Ectodermal cell (in vitro differentiated cells): ENCODE measurements around the gene PUDP.

Experiments
- H3K27ac ChIP-seq: 2 replicates; pipeline ENCODE4 v1.7.0; 2013; ENCODE audit warnings: mild to moderate bottlenecking, low read depth, low read length; ENCODE audit not compliant: insufficient read depth, poor library complexity, severe bottlenecking
- H3K27me3 ChIP-seq: 2 replicates; pipeline ENCODE4 v1.7.0; 2013; ENCODE audit warnings: mild to moderate bottlenecking, low read length; ENCODE audit not compliant: insufficient read depth, control insufficient read depth, poor library complexity, severe bottlenecking
- H3K36me3 ChIP-seq: one replicate; pipeline ENCODE4 v1.7.0; 2013; ENCODE audit warnings: low read length; ENCODE audit not compliant: control insufficient read depth, insufficient read depth
- H3K4me1 ChIP-seq: one replicate; pipeline ENCODE4 v1.7.0; 2013; ENCODE audit warnings: low read length; ENCODE audit not compliant: control insufficient read depth, insufficient read depth
- H3K4me3 ChIP-seq: 2 replicates; pipeline ENCODE4 v1.7.0; 2013; ENCODE audit warnings: low read depth, low read length, control low read depth; ENCODE audit not compliant: insufficient read depth
- H3K9me3 ChIP-seq: 2 replicates; pipeline ENCODE4 v1.7.0; 2013; ENCODE audit warnings: mild to moderate bottlenecking, low read length, moderate library complexity; ENCODE audit not compliant: control insufficient read depth
- WGBS, 2 experiments: methylation state at CpG; one replicate each; pipeline ENCODE4 v1.1.7; 2013; ENCODE audit warnings: missing lambda C conversion rate in 2 of 2; 5-methylcytosine and 5-hydroxymethylcytosine counted together

PUDP gene

GRCh38 chrX:7149411-7149810 is 1.5 kb upstream of the PUDP start:
- H3K27me3 ChIP-seq = no peaks in the 10 kb centered on the region
- no peaks in the 10 kb centered on the region for H3K4me1 ChIP-seq
- H3K36me3 ChIP-seq = no peaks in the 10 kb centered on the region
- H3K9me3 ChIP-seq = no peaks in the 10 kb centered on the region
- 83 to 96% methylated on average over 2 to 4 of the region's 5 CpGs for WGBS, 2 experiments
- H3K27ac ChIP-seq = no peak overlapping the region
- H3K4me3 ChIP-seq = no peak overlapping the region

GRCh38 chrX:7147413-7147977 is 458 bp downstream of the PUDP start, which contains the start of gene STS:
Gene STS (plus strand): TSS chrX:7147712. CDS start chrX:7253200, 105,488 bp downstream.
- WGBS, 2 experiments = 0% methylated on average over 61 of the region's 61 CpGs
- Histone ChIP-seq H3K27ac (peak within 1 kb of the TSS; percentile 76), H3K36me3 (no peaks in the 10 kb centered on the region), H3K4me3 (peak within 1 kb of the TSS; percentile 71), H3K27me3 (no peaks in the 10 kb centered on the region), H3K9me3 (no peaks in the 10 kb centered on the region), H3K4me1 (no peaks in the 10 kb centered on the region)

GRCh38 chrX:7146703-7147412 is 1.1 kb downstream of the PUDP start:
- Histone ChIP-seq H3K4me1 (no peaks in the 10 kb centered on the region), H3K4me3 (peak overlapping the region; percentile 71)
- 30 to 39% methylated on average over 12 to 13 of the region's 13 CpGs for WGBS, 2 experiments

GRCh38 chrX:7146020-7146702 is 1.8 kb downstream of the PUDP start:
- no peak overlapping the region for H3K4me3 ChIP-seq
- H3K9me3 ChIP-seq = no peaks in the 10 kb centered on the region
- no peak overlapping the region for H3K27ac ChIP-seq
- 87 to 100% methylated on average over 2 to 3 of the region's 3 CpGs for WGBS, 2 experiments
- no peaks in the 10 kb centered on the region for H3K4me1 ChIP-seq
- H3K27me3 ChIP-seq = no peaks in the 10 kb centered on the region
- H3K36me3 ChIP-seq = no peaks in the 10 kb centered on the region

More at GRCh38 chrX:7146703-7147412, 1.1 kb downstream of the PUDP start:
- no peaks in the 10 kb centered on the region for H3K27me3 ChIP-seq
- H3K9me3 ChIP-seq = no peaks in the 10 kb centered on the region
- no peaks in the 10 kb centered on the region for H3K36me3 ChIP-seq
- H3K27ac ChIP-seq = no peak overlapping the region

GRCh38 chrX:7145454-7145853 is 2.5 kb downstream of the PUDP start:
- Histone ChIP-seq H3K9me3 (no peaks in the 10 kb centered on the region), H3K4me1 (no peaks in the 10 kb centered on the region), H3K36me3 (no peaks in the 10 kb centered on the region), H3K27ac (no peak overlapping the region), H3K27me3 (no peaks in the 10 kb centered on the region), H3K4me3 (no peak overlapping the region)
- 87 to 100% methylated on average over 3 of the region's 3 CpGs for WGBS, 2 experiments

GRCh38 chrX:7143941-7144525 is 3.9 kb downstream of the PUDP start:
- H3K9me3 ChIP-seq = no peaks in the 10 kb centered on the region
- no peaks in the 10 kb centered on the region for H3K36me3 ChIP-seq
- H3K4me1 ChIP-seq = no peaks in the 10 kb centered on the region
- H3K27ac ChIP-seq = no peak overlapping the region
- no peak overlapping the region for H3K4me3 ChIP-seq
- H3K27me3 ChIP-seq = no peaks in the 10 kb centered on the region
- 87 to 94% methylated on average over 5 to 8 of the region's 8 CpGs for WGBS, 2 experiments

GRCh38 chrX:7143076-7143475 is 4.9 kb downstream of the PUDP start:
- 100% methylated on average over 1 of the region's 1 CpG; no CpG with 5 or more reads in 1 of the 2 experiments for WGBS, 2 experiments
- Histone ChIP-seq H3K9me3 (no peaks in the 10 kb centered on the region), H3K27me3 (no peaks in the 10 kb centered on the region), H3K27ac (no peak overlapping the region), H3K36me3 (no peaks in the 10 kb centered on the region), H3K4me1 (no peaks in the 10 kb centered on the region), H3K4me3 (no peak overlapping the region)

GRCh38 chrX:7139202-7140081 is 8.5 kb downstream of the PUDP start:
- H3K9me3 ChIP-seq = no peaks in the 10 kb centered on the region
- H3K4me3 ChIP-seq = no peak overlapping the region
- no peaks in the 10 kb centered on the region for H3K4me1 ChIP-seq
- no peaks in the 10 kb centered on the region for H3K36me3 ChIP-seq
- WGBS, 2 experiments = 92 to 93% methylated on average over 9 of the region's 9 CpGs
- H3K27ac ChIP-seq = no peak overlapping the region
- H3K27me3 ChIP-seq = no peaks in the 10 kb centered on the region

- no peaks in the 10 kb centered on the region for H3K9me3 ChIP-seq
- H3K4me1 ChIP-seq = no peaks in the 10 kb centered on the region
- no peak overlapping the region for H3K4me3 ChIP-seq
- no peaks in the 10 kb centered on the region for H3K36me3 ChIP-seq
- no peak overlapping the region for H3K27ac ChIP-seq
- 92 to 98% methylated on average over 2 of the region's 2 CpGs for WGBS, 2 experiments
- no peaks in the 10 kb centered on the region for H3K27me3 ChIP-seq
These were observed 13.0 kb downstream of the PUDP start for GRCh38 chrX:7134981-7135380.
